ENCODE measurements around the gene SLC13A2.

The SLC13A2 gene

GRCh38 chr17:28443901-28444638, 29.4 kb upstream of the SLC13A2 start (continued):
- TF ChIP-seq ZNF280D (tag by site-specific recombination; IDR thresholded peaks at IDR 0.05) = no peak
- no peak for TF ChIP-seq ZNF610 (tag by site-specific recombination; IDR thresholded peaks at IDR 0.05; ENCODE audit: borderline replicate concordance)
- TF ChIP-seq ZNF791 (tag by site-specific recombination; IDR thresholded peaks at IDR 0.05) = no peak

- TF ChIP-seq ZNF280D (tag by site-specific recombination; IDR thresholded peaks at IDR 0.05) = no peak
- TF ChIP-seq ZNF121 (tag by site-specific recombination; IDR thresholded peaks at IDR 0.05) = no peak
- no peak for TF ChIP-seq ZNF138 (tag by site-specific recombination; IDR thresholded peaks at IDR 0.05; ENCODE audit: borderline replicate concordance)
- no peak for TF ChIP-seq SP2 (tag by site-specific recombination; IDR thresholded peaks at IDR 0.05)
- no peak for TF ChIP-seq ZNF423 (tag by site-specific recombination; IDR thresholded peaks at IDR 0.05)
- TF ChIP-seq ZNF548 (tag by site-specific recombination; IDR thresholded peaks at IDR 0.05) = no peak
- TF ChIP-seq ZNF571 (tag by site-specific recombination; IDR thresholded peaks at IDR 0.05) = no peak
- TF ChIP-seq ZNF148 (tag by site-specific recombination; IDR thresholded peaks at IDR 0.05; ENCODE audit: borderline replicate concordance) = no peak
- TF ChIP-seq ZNF24 (tag by site-specific recombination; IDR thresholded peaks at IDR 0.05) = no peak
- no peak for TF ChIP-seq ZNF521 (tag by site-specific recombination; IDR thresholded peaks at IDR 0.05)
- no peak for TF ChIP-seq ZNF311 (tag by site-specific recombination; IDR thresholded peaks at IDR 0.05; ENCODE audit: borderline replicate concordance)
- TF ChIP-seq ZNF341 (tag by site-specific recombination; IDR thresholded peaks at IDR 0.05; ENCODE audit: low read depth) = no peak
- TF ChIP-seq ZNF354C (tag by site-specific recombination; IDR thresholded peaks at IDR 0.05; ENCODE audit: borderline replicate concordance, low read depth) = no peak
- TF ChIP-seq ZNF18 (tag by site-specific recombination; IDR thresholded peaks at IDR 0.05) = no peak
- TF ChIP-seq ZFP69B (tag by site-specific recombination; IDR thresholded peaks at IDR 0.05) = no peak
- no peak for TF ChIP-seq ZNF10 (tag by site-specific recombination; IDR thresholded peaks at IDR 0.05)
- TF ChIP-seq ZNF366 (tag by site-specific recombination; conservative IDR thresholded peaks at IDR 0.05) = no peak
- no peak for TF ChIP-seq KLF17 (tag by site-specific recombination; IDR thresholded peaks at IDR 0.05)
- Histone ChIP-seq H3K36me3 (ENCODE audit: control insufficient read depth in 2 of 2, insufficient read depth in 1 of 2, low read length in 2 of 2) (no peaks in the 10 kb centered on the region), H3K27ac (ENCODE audit: extremely low read depth, low read depth, low read length) (no peak overlapping the region), H3K4me3 (ENCODE audit: low read depth, low read length) (no peak overlapping the region), H3K9me3 (ENCODE audit: control insufficient read depth, insufficient read depth, low read depth, low read length) (no peaks in the 10 kb centered on the region), H3K4me1 (ENCODE audit: control insufficient read depth, insufficient read depth, low read length) (no peaks in the 10 kb centered on the region)
- CTCF ChIA-PET = no interaction called here
- POLR2A ChIA-PET = no interaction called here
Observed at GRCh38 chr17:28446716-28447395, 26.6 kb upstream of the SLC13A2 start.

All from HEK293 (cell line).